ENCODE results near the gene PANX3. TPM values are rescaled to one million over a fixed set of nuclear protein-coding genes. Genes with fewer than 3 reads are reported as not detected.

Gene PANX3
- total and polyA plus RNA-seq, 9 of the 15 experiments (the other 6 are each of a cell fraction or from before 2014, with no cell fraction given) = 0.09 to 0.69 (median 0.39) TPM

- Histone ChIP-seq H4K20me1 (replicated peaks; ENCODE audit: control insufficient read depth, insufficient read depth, low read length) (no peaks in the 10 kb centered on the region), H3K4me1 (replicated peaks in 1 of 2; ENCODE audit: control insufficient read depth in 2 of 2, insufficient read depth in 2 of 2, low read length in 2 of 2) (peaks cover 0 to 21% of the 10 kb centered on the region in 2 experiments; a peak in 4 of 5 replicates), H3K9ac (ENCODE audit: insufficient read depth in 1 of 2, low read depth in 2 of 2, low read length in 2 of 2) (no peak overlapping the region), H3K9me1 (ENCODE audit: control insufficient read depth, insufficient read depth, low read length) (no peaks in the 10 kb centered on the region), H3K36me3 (ENCODE audit: control insufficient read depth, insufficient read depth, low read length) (peaks cover 34% of the 10 kb centered on the region), H2AFZ (ENCODE audit: low read depth, low read length) (no peak overlapping the region), H3K4me3 (no peak overlapping the region), H3K79me2 (ENCODE audit: control insufficient read depth, insufficient read depth, low read length) (no peaks in the 10 kb centered on the region), H3K27ac (ENCODE audit: extremely low read depth, low read depth, low read length) (no peak overlapping the region), H3K4me2 (ENCODE audit: insufficient read depth, low read length) (no peak overlapping the region), H3K9me3 (replicated peaks; ENCODE audit: control insufficient read depth, insufficient read depth, low read depth, low read length) (peaks cover 8% of the 10 kb centered on the region; the same call in 1 of the 2 replicates), H3K27me3 (ENCODE audit: control insufficient read depth in 2 of 2, insufficient read depth in 2 of 2, low read length in 2 of 2) (no peaks in the 10 kb centered on the region)
- BruUV-seq (replicated peaks) = no TSS peak
- DNase-seq (ENCODE audit: extremely low read depth in 1 of 4, low spot score in 3 of 4) (peak in 2 of 4 experiments; percentile 21 to 25), FAIRE-seq (no peak), ATAC-seq (peak; percentile 21; the same call in 2 of the 3 replicates)
- POLR2A ChIA-PET = interaction anchor here (0.8 to 1.9 kb wide), 3 partner anchors 12 to 36 kb away, joined by 3 to 4 read pairs (median 4); partner anchors contain the start of genes SPA17 and TBRG1
- WGBS (ENCODE audit: insufficient coverage, low coverage, missing lambda C conversion rate) = 9% methylated on average over 3 of the region's 3 CpGs
- intact Hi-C loops (cut with micrococcal nuclease) (no loop called here), in situ Hi-C loops (cut with MboI) (no loop called here)
- peak; percentile 59 for TF ChIP-seq CBFA2T2 (conservative IDR thresholded peaks at IDR 0.05)
- peak; percentile 28; the same call in 1 of the 2 replicates for TF ChIP-seq POLR2AphosphoS5 (IDR thresholded peaks at IDR 0.05; ENCODE audit: control insufficient read depth, insufficient read depth, low read depth, low read length)
- TF ChIP-seq RCOR1 (IDR thresholded peaks at IDR 0.05; ENCODE audit: borderline replicate concordance in 1 of 2, low read depth in 2 of 2, low read length in 2 of 2) = peak in 1 of 2 experiments; percentile 22; a peak in 1 of 4 replicates
- peak; percentile 52 for TF ChIP-seq TCF3 (CRISPR knock-in tag; IDR thresholded peaks at IDR 0.05)
- peak; percentile 44; the same call in 1 of the 2 replicates for TF ChIP-seq ARID1B (IDR thresholded peaks at IDR 0.05)
- TF ChIP-seq CCNT2 (IDR thresholded peaks at IDR 0.05; ENCODE audit: borderline replicate concordance, extremely low read depth, insufficient read length, low read depth, low read length) = peak; percentile 22
- no peak for TF ChIP-seq ID3 (CRISPR knock-in tag; IDR thresholded peaks at IDR 0.05)
- TF ChIP-seq ID3 (tag; IDR thresholded peaks at IDR 0.05) = no peak
- TF ChIP-seq HNRNPH1 (optimal IDR thresholded peaks at IDR 0.05; ENCODE audit: low read depth, low read length) = no peak
- no peak for TF ChIP-seq ZHX1 (conservative IDR thresholded peaks at IDR 0.05; ENCODE audit: low read length)
- peak; percentile 75 for TF ChIP-seq TEAD4 (IDR thresholded peaks at IDR 0.05; ENCODE audit: low read length)
- no peak for TF ChIP-seq TEAD4 (CRISPR knock-in tag; IDR thresholded peaks at IDR 0.05; ENCODE audit: borderline replicate concordance)
- peak; percentile 14; the same call in 1 of the 2 replicates for TF ChIP-seq STAT5A (IDR thresholded peaks at IDR 0.05; ENCODE audit: borderline replicate concordance, low read length)
- TF ChIP-seq NCOR1 (IDR thresholded peaks at IDR 0.05) = peak; percentile 39; the same call in 1 of the 2 replicates
- peak; percentile 76 for TF ChIP-seq CBFA2T3 (IDR thresholded peaks at IDR 0.05)
- peak; percentile 55; the same call in 1 of the 2 replicates for TF ChIP-seq TAL1 (IDR thresholded peaks at IDR 0.05)
- TF ChIP-seq EP300 (IDR thresholded peaks at IDR 0.05; ENCODE audit: low read length) = 0 out of 2 replicates have a peak, but pooled peaks have one; percentile 22
- TF ChIP-seq HIVEP1 (CRISPR knock-in tag; IDR thresholded peaks at IDR 0.05) = no peak
- CTCF ChIA-PET (ENCODE audit: low intra/inter-chr PET ratio) = no interaction called here
Observed at GRCh38 chr11:124638500-124638899, 27.3 kb downstream of the PANX3 start.

Measured in K562 (cell line).